Medulla oblongata (tissue), 1 donor: Measurements from ENCODE around the gene SLC39A9.

Experiments used
- DNase-seq: peaks from one replicate; pipeline ENCODE4 v3.0.0-alpha.2; 2015; ENCODE audit errors: extremely low spot score

Gene SLC39A9

GRCh38 chr14:69499436-69499835 is 100.9 kb downstream of the SLC39A9 start:
- DNase-seq: no peak

GRCh38 chr14:69500096-69500495 is 101.6 kb downstream of the SLC39A9 start:
- DNase-seq: no peak

- DNase-seq: no peak
These were observed 102.2 kb downstream of the SLC39A9 start for GRCh38 chr14:69500736-69501135.

- peak; percentile 60 for DNase-seq
These were observed 102.9 kb downstream of the SLC39A9 start for GRCh38 chr14:69501423-69501838.

- DNase-seq: no peak
These were observed 106.3 kb downstream of the SLC39A9 start for GRCh38 chr14:69504775-69505174.

- no peak for DNase-seq
These were observed 107.1 kb downstream of the SLC39A9 start for GRCh38 chr14:69505338-69506240.

- no peak for DNase-seq
These were observed 107.7 kb downstream of the SLC39A9 start for GRCh38 chr14:69506241-69506595.
